H9 (cell line): ENCODE results near the gene P2RX5. TPM values are rescaled to one million over a fixed set of nuclear protein-coding genes. Genes with fewer than 3 reads are reported as not detected.

Source experiments
- DNase-seq: peaks from one replicate; pipeline ENCODE4 v3.0.0-alpha.2; 2017
- H2AFZ ChIP-seq: one replicate; pipeline ENCODE4 v1.6.1; 2013; ENCODE audit warnings: mild to moderate bottlenecking, low read length, control low read depth, moderate library complexity
- H2AK5ac ChIP-seq: 2 replicates; pipeline ENCODE4 v1.6.1; 2013; ENCODE audit warnings: low read length, control low read depth, mixed read lengths; ENCODE audit not compliant: insufficient read length
- H2BK120ac ChIP-seq: one replicate; pipeline ENCODE4 v1.6.1; 2013; ENCODE audit warnings: low read depth, mild to moderate bottlenecking, low read length, control low read depth, inconsistent platforms; ENCODE audit not compliant: poor library complexity, severe bottlenecking
- H2BK12ac ChIP-seq: 2 replicates; pipeline ENCODE4 v1.6.1; 2013; ENCODE audit warnings: low read length, control low read depth, mixed read lengths, low read depth; ENCODE audit not compliant: insufficient read length
- H2BK15ac ChIP-seq: 2 replicates; pipeline ENCODE4 v1.6.1; 2013; ENCODE audit warnings: low read depth, low read length, control low read depth
- H2BK20ac ChIP-seq: one replicate; pipeline ENCODE4 v1.6.1; 2013; ENCODE audit warnings: low read depth, mild to moderate bottlenecking, low read length, control low read depth, inconsistent platforms; ENCODE audit not compliant: poor library complexity, severe bottlenecking
- H2BK5ac ChIP-seq: 2 replicates; pipeline ENCODE4 v1.6.1; 2013; ENCODE audit warnings: low read length, control low read depth, mixed read lengths; ENCODE audit not compliant: insufficient read length
- H3K14ac ChIP-seq: 2 replicates; pipeline ENCODE4 v1.6.1; 2013; ENCODE audit warnings: low read length, control low read depth; ENCODE audit not compliant: insufficient read depth
- H3K18ac ChIP-seq: 2 replicates; pipeline ENCODE4 v1.6.1; 2013; ENCODE audit warnings: low read depth, mild to moderate bottlenecking, mixed read lengths, low read length, control low read depth; ENCODE audit not compliant: insufficient read length
- H3K23ac ChIP-seq: 2 replicates; pipeline ENCODE4 v1.6.1; 2013; ENCODE audit warnings: low read length, control low read depth, mixed read lengths, low read depth; ENCODE audit not compliant: insufficient read length
- H3K23me2 ChIP-seq: 2 replicates; pipeline ENCODE4 v1.6.1; 2013; ENCODE audit warnings: low read depth, mild to moderate bottlenecking, mixed read lengths, low read length, control low read depth; ENCODE audit not compliant: insufficient read length, poor library complexity, severe bottlenecking
- H3K27ac ChIP-seq: 2 replicates; pipeline ENCODE4 v1.5.1; 2013; ENCODE audit warnings: low read length, control low read depth, mixed read lengths, low read depth; ENCODE audit not compliant: insufficient read length
- H3K27me3 ChIP-seq: 2 replicates; pipeline ENCODE4 v1.6.1; 2013; ENCODE audit warnings: low read length, control low read depth, inconsistent platforms; ENCODE audit not compliant: insufficient read depth
- H3K4ac ChIP-seq: 2 replicates; pipeline ENCODE4 v1.6.1; 2013; ENCODE audit warnings: low read depth, mild to moderate bottlenecking, control low read depth, inconsistent platforms, low read length, moderate library complexity
- H3K4me1 ChIP-seq: 2 replicates; pipeline ENCODE4 v1.6.1; 2013; ENCODE audit warnings: low read length, control low read depth, inconsistent platforms; ENCODE audit not compliant: insufficient read depth
- H3K4me2 ChIP-seq: 2 replicates; pipeline ENCODE4 v1.6.1; 2013; ENCODE audit warnings: low read length, control low read depth, mixed read lengths; ENCODE audit not compliant: insufficient read length, insufficient read depth
- H3K56ac ChIP-seq: 2 replicates; pipeline ENCODE4 v1.6.1; 2013; ENCODE audit warnings: low read depth, mild to moderate bottlenecking, mixed read lengths, low read length, control low read depth; ENCODE audit not compliant: insufficient read length
- H3K79me1 ChIP-seq: 2 replicates; pipeline ENCODE4 v1.6.1; 2013; ENCODE audit warnings: low read depth, mild to moderate bottlenecking, moderate library complexity, low read length, control low read depth, inconsistent platforms; ENCODE audit not compliant: insufficient read depth, poor library complexity, severe bottlenecking
- H3K79me2 ChIP-seq: 2 replicates; pipeline ENCODE4 v1.6.1; 2013; ENCODE audit warnings: low read length, control low read depth, inconsistent platforms; ENCODE audit not compliant: insufficient read depth
- H3K9ac ChIP-seq: 2 replicates; pipeline ENCODE4 v1.6.1; 2013; ENCODE audit warnings: low read length, control low read depth, mixed read lengths; ENCODE audit not compliant: insufficient read length; ENCODE audit errors: extremely low read depth
- H3K9me3 ChIP-seq: one replicate; pipeline ENCODE4 v1.6.1; 2013; ENCODE audit warnings: low read depth, low read length, inconsistent platforms; ENCODE audit not compliant: control insufficient read depth
- H3T11ph ChIP-seq: one replicate; pipeline ENCODE4 v1.6.1; 2013; ENCODE audit warnings: mild to moderate bottlenecking, low read length, control low read depth, inconsistent platforms
- H4K20me1 ChIP-seq: one replicate; pipeline ENCODE4 v1.6.1; 2013; ENCODE audit not compliant: control insufficient read depth, insufficient read length, insufficient read depth
- H4K5ac ChIP-seq: 2 replicates; pipeline ENCODE4 v1.6.1; 2013; ENCODE audit warnings: low read depth, mild to moderate bottlenecking, mixed read lengths, low read length, control low read depth; ENCODE audit not compliant: insufficient read length
- H4K8ac ChIP-seq: replicated peaks from 2 replicates; pipeline ENCODE4 v1.6.1; 2013; ENCODE audit warnings: low read length, control low read depth, mixed read lengths, low read depth; ENCODE audit not compliant: insufficient read length
- H4K91ac ChIP-seq: 2 replicates; pipeline ENCODE4 v1.6.1; 2013; ENCODE audit warnings: low read depth, mild to moderate bottlenecking, moderate library complexity, mixed read lengths, low read length, control low read depth; ENCODE audit not compliant: insufficient read length
- H3K27ac Mint-ChIP-seq, 3 experiments: 2 replicates in 2 of 3; 3 replicates in 1 of 3; pipeline ENCODE4 v1.8.0; 2020 to 2021; ENCODE audit warnings: mixed read lengths in 3 of 3, mild to moderate bottlenecking in 1 of 3, moderate library complexity in 1 of 3
- H3K27me3 Mint-ChIP-seq: 2 replicates; pipeline ENCODE4 v1.8.0; 2021; ENCODE audit warnings: low read depth, mild to moderate bottlenecking, moderate library complexity, mixed read lengths
- H3K36me3 Mint-ChIP-seq, 3 experiments: 2 replicates in 2 of 3; 3 replicates in 1 of 3; pipeline ENCODE4 v1.8.0; 2020 to 2021; ENCODE audit warnings: low read depth in 3 of 3, mixed read lengths in 3 of 3; ENCODE audit not compliant: insufficient read depth in 1 of 3
- H3K4me1 Mint-ChIP-seq, 2 experiments: 2 replicates each; pipeline ENCODE4 v1.8.0; 2020; ENCODE audit warnings: mixed read lengths in 2 of 2
- H3K4me3 Mint-ChIP-seq, 2 experiments: 2 replicates in 1 of 2; 3 replicates in 1 of 2; pipeline ENCODE4 v1.8.0; 2020 to 2021; ENCODE audit warnings: mild to moderate bottlenecking in 2 of 2, mixed read lengths in 2 of 2, moderate library complexity in 1 of 2
- H3K9me3 Mint-ChIP-seq, 2 experiments: 2 replicates in 1 of 2; 3 replicates in 1 of 2; pipeline ENCODE4 v1.8.0; 2020; ENCODE audit warnings: mild to moderate bottlenecking in 2 of 2, mixed read lengths in 2 of 2, moderate library complexity in 1 of 2
- CTCF ChIP-seq: fragments of 200-600 bp; sonication (generic); conservative IDR thresholded peaks from 3 replicates; pipeline ENCODE4 v1.8.0; 2021; ENCODE audit warnings: antibody characterized with exemption, mild to moderate bottlenecking
- WGBS: extraction: QIAGEN DNeasy Blood & Tissue Kit; methylation state at CpG from one replicate; pipeline ENCODE4 v1.1.7; 2013; ENCODE audit warnings: missing lambda C conversion rate, low lambda C conversion rate, mixed read lengths; ENCODE audit not compliant: insufficient read length; ENCODE audit errors: extremely low coverage; 5-methylcytosine and 5-hydroxymethylcytosine counted together
- total RNA-seq: library from RNA; stranded (reverse); gene quantifications from 2 replicates; pipeline ENCODE4 v1.2.1, GENCODE V29; 2021

The P2RX5 gene
- total RNA-seq, 1 experiment from 2014 or later, result 4.7 TPM

DNA sequence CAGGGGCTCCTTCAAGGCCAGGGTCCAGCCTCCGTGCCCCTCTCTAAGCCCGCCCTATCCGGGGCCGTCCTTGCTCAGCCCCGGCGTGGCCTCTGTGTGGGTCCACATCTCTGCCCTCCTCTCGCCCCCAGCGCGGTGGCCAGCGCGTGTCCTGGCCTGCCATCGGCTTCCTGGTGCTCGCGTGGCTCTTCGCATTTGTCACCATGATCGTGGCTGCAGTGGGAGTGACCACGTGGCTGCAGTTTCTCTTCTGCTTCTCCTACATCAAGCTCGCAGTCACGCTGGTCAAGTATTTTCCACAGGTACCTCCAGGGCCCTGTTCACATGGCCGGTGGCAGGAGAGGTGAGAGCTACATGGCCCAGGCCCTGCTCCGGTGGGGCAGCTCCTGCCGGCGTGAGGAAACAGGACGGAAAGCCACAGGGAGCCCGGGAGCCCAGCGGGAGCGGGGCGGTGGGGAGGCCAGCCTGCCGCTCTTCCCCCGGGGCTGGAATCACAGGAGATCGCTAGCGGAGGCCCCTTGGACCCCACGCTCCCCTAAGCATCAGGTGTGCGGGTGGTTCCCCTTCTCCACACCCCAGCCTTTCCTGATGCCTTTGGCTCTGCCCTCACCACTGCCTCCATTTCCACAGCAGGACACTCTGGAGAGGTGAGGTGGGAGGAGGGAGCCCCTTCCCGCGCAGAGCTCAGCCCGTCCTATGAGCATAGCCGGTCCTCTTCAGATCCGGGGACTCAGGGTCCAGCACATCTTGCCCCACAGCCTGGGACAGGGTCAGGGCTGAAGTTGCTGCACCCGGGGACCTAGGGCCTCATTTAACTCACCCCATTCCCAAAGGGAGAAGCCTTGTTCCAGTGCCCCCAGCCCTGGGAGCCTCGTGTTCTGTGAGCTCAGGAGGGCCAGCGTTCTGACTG lies 37.8 kb downstream of the P2RX5 start:
- Histone ChIP-seq H3K4ac (no peak overlapping the region), H3K27me3 (no peaks in the 10 kb centered on the region), H4K20me1 (no peaks in the 10 kb centered on the region), H3K14ac (no peak overlapping the region; the same call in 1 of the 2 replicates), H3K79me1 (no peaks in the 10 kb centered on the region), H3K18ac (no peak overlapping the region), H3K27ac (no peak overlapping the region), H3K23ac (no peak overlapping the region), H2BK20ac (no peak overlapping the region), H3K56ac (no peak overlapping the region), H3K4me1 (no peaks in the 10 kb centered on the region), H3K79me2 (no peaks in the 10 kb centered on the region), H2BK5ac (no peak overlapping the region), H2AFZ (no peak overlapping the region), H2BK15ac (no peak overlapping the region), H3T11ph (no peak overlapping the region), H3K23me2 (no peaks in the 10 kb centered on the region), H3K9me3 (no peaks in the 10 kb centered on the region), H2BK120ac (no peak overlapping the region), H4K5ac (no peak overlapping the region), H3K9ac (no peak overlapping the region), H2BK12ac (no peak overlapping the region), H4K91ac (no peak overlapping the region), H2AK5ac (no peak overlapping the region), H3K4me2 (no peak overlapping the region), H4K8ac (no peak overlapping the region)
- H3K4me1 Mint-ChIP-seq, result peaks cover 8 to 12% of the 10 kb centered on the region in 2 experiments
- WGBS, result no CpG with 5 or more reads among the region's 42 CpGs
- TF ChIP-seq CTCF, result no peak
- DNase-seq, result peak; percentile 37
- peak overlapping the region in 2 of 3 experiments; percentile 23 to 81; a peak in 2 of 7 replicates for H3K27ac Mint-ChIP-seq
- no peak overlapping the region for H3K4me3 Mint-ChIP-seq
- no peaks in the 10 kb centered on the region for H3K27me3 Mint-ChIP-seq
- no peaks in the 10 kb centered on the region for H3K9me3 Mint-ChIP-seq
- H3K36me3 Mint-ChIP-seq, result peaks cover 2 to 22% (median 3%) of the 10 kb centered on the region in 3 experiments; a peak in 4 of 7 replicates
